ENCODE measurements around the gene SSX2IP.

- no peak for TF ChIP-seq CTCF (IDR thresholded peaks at IDR 0.05)
- TF ChIP-seq POLR2A (IDR thresholded peaks at IDR 0.05) = no peak
- TF ChIP-seq EP300 (IDR thresholded peaks at IDR 0.05) = no peak
- no peak for TF ChIP-seq POLR2AphosphoS5 (IDR thresholded peaks at IDR 0.05)
These were observed 12.7 kb downstream of the SSX2IP start for GRCh38 chr1:84677415-84678099.
